Neural cell (in vitro differentiated cells): ENCODE measurements around the gene SLC23A1. TPM values are rescaled to one million over a fixed set of nuclear protein-coding genes. Genes with fewer than 3 reads are reported as not detected.

ENCODE experiments used
- H2AFZ ChIP-seq: fragments of 200-600, 300-800 bp; sonication (generic), shearing (Covaris generic); 2 replicates; pipeline ENCODE4 v1.6.0; 2014; ENCODE audit warnings: low read depth, mild to moderate bottlenecking, antibody characterized with exemption, low read length, moderate library complexity
- H3F3A ChIP-seq: fragments of 200-600 bp; shearing (Covaris generic); 2 replicates; pipeline ENCODE4 v1.6.1; 2016; ENCODE audit warnings: mild to moderate bottlenecking, moderate library complexity, mixed read lengths, antibody characterized with exemption, low read length; ENCODE audit not compliant: insufficient read depth, poor library complexity, severe bottlenecking
- H3K27ac ChIP-seq: fragments of 200-600, 300-800 bp; sonication (generic), shearing (Covaris generic); 2 replicates; pipeline ENCODE4 v1.5.1; 2014; ENCODE audit warnings: mild to moderate bottlenecking, low read length, moderate library complexity
- H3K27me3 ChIP-seq: fragments of 300-800, 200-600 bp; sonication (generic), shearing (Covaris generic); 2 replicates; pipeline ENCODE4 v1.6.0; 2014; ENCODE audit warnings: mild to moderate bottlenecking, low read depth, low read length, moderate library complexity; ENCODE audit not compliant: insufficient read depth
- H3K36me3 ChIP-seq: fragments of 300-800, 200-600 bp; sonication (generic), shearing (Covaris generic); 2 replicates; pipeline ENCODE4 v1.5.1; 2014; ENCODE audit warnings: mild to moderate bottlenecking, antibody characterized with exemption, low read length, moderate library complexity; ENCODE audit not compliant: insufficient read depth
- H3K4me2 ChIP-seq: fragments of 300-800, 200-600 bp; sonication (generic), shearing (Covaris generic); 2 replicates; pipeline ENCODE4 v1.6.0; 2014; ENCODE audit warnings: mild to moderate bottlenecking, low read length
- H3K4me3 ChIP-seq: fragments of 300-800, 200-600 bp; sonication (generic), shearing (Covaris generic); 2 replicates; pipeline ENCODE4 v1.5.1; 2014; ENCODE audit warnings: mild to moderate bottlenecking, low read length, moderate library complexity
- H3K79me2 ChIP-seq: fragments of 200-600 bp; shearing (Covaris generic); replicated peaks from 2 replicates; pipeline ENCODE4 v1.6.0; 2014; ENCODE audit warnings: mild to moderate bottlenecking, low read length, moderate library complexity; ENCODE audit not compliant: insufficient read depth
- H3K9ac ChIP-seq: fragments of 300-800, 200-600 bp; sonication (generic), shearing (Covaris generic); 2 replicates; pipeline ENCODE4 v1.6.1; 2016; ENCODE audit warnings: mild to moderate bottlenecking, low read length, mixed read lengths
- H3K9me2 ChIP-seq: fragments of 200-600 bp; shearing (Covaris generic); 2 replicates; pipeline ENCODE4 v1.6.1; 2016; ENCODE audit warnings: mild to moderate bottlenecking, low read length, mixed read lengths; ENCODE audit not compliant: insufficient read depth
- H3K9me3 ChIP-seq: fragments of 200-600, 300-800 bp; sonication (generic), shearing (Covaris generic); 2 replicates; pipeline ENCODE4 v1.6.1; 2016; ENCODE audit warnings: mild to moderate bottlenecking, mixed run types, low read length, moderate library complexity, mixed read lengths
- H4K20me1 ChIP-seq: fragments of 200-600 bp; shearing (Covaris generic); 2 replicates; pipeline ENCODE4 v1.6.1; 2016; ENCODE audit warnings: mild to moderate bottlenecking, mixed run types; ENCODE audit not compliant: insufficient read depth
- CTCF ChIP-seq: fragments of 450-650 bp; IDR thresholded peaks from 2 replicates; pipeline ENCODE4 v1.5.1; 2014; ENCODE audit warnings: antibody characterized with exemption, mild to moderate bottlenecking, moderate library complexity; ENCODE audit not compliant: poor library complexity, severe bottlenecking
- EP300 ChIP-seq: fragments of 450-650 bp; conservative IDR thresholded peaks from 2 replicates; pipeline ENCODE4 v1.6.1; 2014; ENCODE audit warnings: antibody characterized with exemption, mild to moderate bottlenecking, moderate library complexity; ENCODE audit not compliant: poor library complexity, severe bottlenecking
- EZH2 ChIP-seq: fragments of 200-600, 300-800 bp; shearing (Covaris generic), sonication (generic); IDR thresholded peaks from 2 replicates; pipeline ENCODE4 v1.6.1; 2014; ENCODE audit warnings: antibody characterized with exemption, low read length, borderline replicate concordance, mild to moderate bottlenecking; ENCODE audit not compliant: insufficient read depth, poor library complexity, severe bottlenecking
- MXI1 ChIP-seq: fragments of 450-650 bp; conservative IDR thresholded peaks from 2 replicates; pipeline ENCODE4 v1.6.1; 2014; ENCODE audit warnings: antibody characterized with exemption, mild to moderate bottlenecking; ENCODE audit not compliant: poor library complexity, severe bottlenecking
- POLR2AphosphoS5 ChIP-seq: IDR thresholded peaks from 2 replicates; pipeline ENCODE4 v1.6.1; 2012
- RAD21 ChIP-seq: fragments of 450-650 bp; conservative IDR thresholded peaks from 2 replicates; pipeline ENCODE4 v1.6.1; 2014; ENCODE audit warnings: antibody characterized with exemption, mild to moderate bottlenecking, moderate library complexity
- REST ChIP-seq: IDR thresholded peaks from 2 replicates; pipeline ENCODE4 v1.6.1; 2012; ENCODE audit warnings: borderline replicate concordance
- SMC3 ChIP-seq: fragments of 450-650 bp; conservative IDR thresholded peaks from 2 replicates; pipeline ENCODE4 v1.6.1; 2014; ENCODE audit warnings: antibody characterized with exemption, mild to moderate bottlenecking, moderate library complexity; ENCODE audit not compliant: poor library complexity
- TAF1 ChIP-seq: IDR thresholded peaks from 2 replicates; pipeline ENCODE4 v1.6.1; 2012; ENCODE audit warnings: low read depth
- polyA plus RNA-seq: library from polyadenylated mRNA; depleted of rRNA; stranded (reverse); fragments of >200 nt; gene quantifications from 2 replicates; pipeline ENCODE4 v1.2.3, GENCODE V29; 2014

SLC23A1 gene
- polyA plus RNA-seq, 1 donor from 2014 or later, result not detected

DNA sequence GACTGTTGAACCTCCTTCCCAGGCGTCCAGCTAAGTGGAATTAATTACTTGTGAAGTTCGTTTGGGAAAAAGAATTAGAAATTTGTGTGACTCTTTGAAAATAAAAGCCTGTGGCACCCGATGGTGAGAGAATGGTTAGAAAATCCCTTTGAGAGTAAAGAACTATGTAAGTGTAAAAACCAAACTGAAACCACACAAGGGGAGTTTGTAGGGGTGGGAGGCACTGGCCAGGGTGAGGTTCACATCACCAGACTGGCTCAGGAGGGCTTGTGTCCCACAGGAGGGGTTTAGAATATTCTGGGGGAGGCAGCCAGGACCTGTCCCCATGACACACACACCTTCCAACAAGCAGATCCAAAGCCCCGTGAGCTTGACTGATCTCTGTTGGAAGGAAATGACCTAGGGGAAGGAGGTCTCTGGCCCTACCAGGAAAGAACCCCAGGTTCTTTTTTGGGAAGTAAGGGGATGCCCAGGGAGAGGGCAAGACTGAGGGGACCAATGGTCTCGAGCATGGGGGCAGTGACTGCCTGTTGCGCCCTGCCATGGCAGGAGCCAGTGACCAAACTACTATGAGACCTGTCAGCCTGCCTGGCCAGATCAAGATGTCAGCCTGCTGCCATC lies 16.5 kb upstream of the SLC23A1 start:
- no peak overlapping the region for H3K27ac ChIP-seq
- H3K9me2 ChIP-seq, result no peaks in the 10 kb centered on the region
- no peak overlapping the region for H2AFZ ChIP-seq
- H3K4me2 ChIP-seq, result no peak overlapping the region
- no peaks in the 10 kb centered on the region for H3K9me3 ChIP-seq
- H3K4me3 ChIP-seq, result no peak overlapping the region
- H3K79me2 ChIP-seq, result no peaks in the 10 kb centered on the region
- no peaks in the 10 kb centered on the region for H3K36me3 ChIP-seq
- no peak overlapping the region for H3K9ac ChIP-seq
- no peaks in the 10 kb centered on the region for H4K20me1 ChIP-seq
- no peaks in the 10 kb centered on the region for H3F3A ChIP-seq
- TF ChIP-seq MXI1 (no peak), POLR2AphosphoS5 (no peak), TAF1 (no peak)
- peaks cover 15% of the 10 kb centered on the region for H3K27me3 ChIP-seq

- H4K20me1 ChIP-seq, result no peaks in the 10 kb centered on the region
- H3K9me2 ChIP-seq, result no peaks in the 10 kb centered on the region
- H3K4me3 ChIP-seq, result no peak overlapping the region
- no peak overlapping the region for H3K4me2 ChIP-seq
- H3K9ac ChIP-seq, result no peak overlapping the region
- no peaks in the 10 kb centered on the region for H3K9me3 ChIP-seq
- no peaks in the 10 kb centered on the region for H3F3A ChIP-seq
- H3K79me2 ChIP-seq, result no peaks in the 10 kb centered on the region
- H3K27me3 ChIP-seq, result peaks cover 32% of the 10 kb centered on the region
- H3K36me3 ChIP-seq, result no peaks in the 10 kb centered on the region
- TF ChIP-seq MXI1 (no peak), EP300 (no peak), POLR2AphosphoS5 (no peak), SMC3 (no peak), TAF1 (no peak), RAD21 (no peak), CTCF (no peak), EZH2 (no peak)
- H2AFZ ChIP-seq, result no peak overlapping the region
- no peak overlapping the region for H3K27ac ChIP-seq
These were observed 14.8 kb upstream of the SLC23A1 start for GRCh38 chr5:139397921-139398320.

- H3K4me2 ChIP-seq, result no peak overlapping the region
- no peaks in the 10 kb centered on the region for H3K36me3 ChIP-seq
These were observed 13.6 kb upstream of the SLC23A1 start for GRCh38 chr5:139396691-139397090.

More at GRCh38 chr5:139396691-139397090, 13.6 kb upstream of the SLC23A1 start:
- TF ChIP-seq RAD21, result no peak
- TF ChIP-seq TAF1, result no peak
- no peak for TF ChIP-seq MXI1
- TF ChIP-seq EZH2, result no peak
- TF ChIP-seq REST, result no peak
- no peak for TF ChIP-seq SMC3
- TF ChIP-seq CTCF, result no peak
- no peak for TF ChIP-seq EP300
- no peak for TF ChIP-seq POLR2AphosphoS5
- Histone ChIP-seq H4K20me1 (no peaks in the 10 kb centered on the region), H3K79me2 (no peaks in the 10 kb centered on the region), H3K27ac (no peak overlapping the region), H3K4me3 (no peak overlapping the region), H3K27me3 (peaks cover 44% of the 10 kb centered on the region), H3F3A (no peaks in the 10 kb centered on the region), H3K9ac (no peak overlapping the region), H3K9me3 (no peaks in the 10 kb centered on the region), H2AFZ (no peak overlapping the region), H3K9me2 (no peaks in the 10 kb centered on the region)
